Measurements from ENCODE around the gene NCOR1.

Gene NCOR1

DNA sequence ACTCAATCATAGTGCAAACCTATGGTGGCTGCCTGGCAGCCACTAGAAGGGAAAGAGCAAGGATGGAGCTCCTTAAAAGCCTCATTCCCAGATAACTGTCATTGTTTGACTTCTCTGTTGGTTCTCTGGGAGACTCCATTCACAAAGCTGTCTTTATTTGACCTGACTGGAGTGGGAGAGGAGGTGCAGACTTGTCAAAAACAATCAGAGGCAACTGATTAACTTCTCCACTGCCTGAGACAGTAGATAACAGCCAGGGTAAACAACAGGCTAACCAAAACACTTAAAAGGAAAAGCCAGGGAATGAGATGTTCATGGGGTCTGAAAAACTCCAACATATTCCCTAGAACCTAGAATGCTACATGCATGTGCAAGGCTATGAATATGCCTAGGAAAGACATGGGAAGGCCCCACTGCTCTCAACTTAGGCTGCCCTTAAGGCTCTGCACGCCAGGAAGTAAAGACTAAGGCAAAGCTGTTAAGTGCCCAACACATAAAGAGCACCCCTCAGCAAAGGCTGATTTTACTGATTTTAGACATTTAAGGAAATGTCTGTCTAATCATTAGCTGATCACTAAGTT is 133.7 kb downstream of the NCOR1 start:
- H3K9me3 Mint-ChIP-seq = peaks cover 19% of the 10 kb centered on the region
- no peak overlapping the region for H3K27ac Mint-ChIP-seq
- TF ChIP-seq, protein P1, sequence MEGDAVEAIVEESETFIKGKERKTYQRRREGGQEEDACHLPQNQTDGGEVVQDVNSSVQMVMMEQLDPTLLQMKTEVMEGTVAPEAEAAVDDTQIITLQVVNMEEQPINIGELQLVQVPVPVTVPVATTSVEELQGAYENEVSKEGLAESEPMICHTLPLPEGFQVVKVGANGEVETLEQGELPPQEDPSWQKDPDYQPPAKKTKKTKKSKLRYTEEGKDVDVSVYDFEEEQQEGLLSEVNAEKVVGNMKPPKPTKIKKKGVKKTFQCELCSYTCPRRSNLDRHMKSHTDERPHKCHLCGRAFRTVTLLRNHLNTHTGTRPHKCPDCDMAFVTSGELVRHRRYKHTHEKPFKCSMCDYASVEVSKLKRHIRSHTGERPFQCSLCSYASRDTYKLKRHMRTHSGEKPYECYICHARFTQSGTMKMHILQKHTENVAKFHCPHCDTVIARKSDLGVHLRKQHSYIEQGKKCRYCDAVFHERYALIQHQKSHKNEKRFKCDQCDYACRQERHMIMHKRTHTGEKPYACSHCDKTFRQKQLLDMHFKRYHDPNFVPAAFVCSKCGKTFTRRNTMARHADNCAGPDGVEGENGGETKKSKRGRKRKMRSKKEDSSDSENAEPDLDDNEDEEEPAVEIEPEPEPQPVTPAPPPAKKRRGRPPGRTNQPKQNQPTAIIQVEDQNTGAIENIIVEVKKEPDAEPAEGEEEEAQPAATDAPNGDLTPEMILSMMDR (IDR thresholded peaks at IDR 0.05) = no peak
- DNase-seq = no peak
- H3K4me1 Mint-ChIP-seq = no peaks in the 10 kb centered on the region
- H3K4me3 Mint-ChIP-seq = no peak overlapping the region
- peaks cover 93% of the 10 kb centered on the region for H3K36me3 Mint-ChIP-seq (ENCODE audit: low read depth)
- H3K27me3 Mint-ChIP-seq (ENCODE audit: low read depth, poor library complexity) = no peaks in the 10 kb centered on the region

DNA sequence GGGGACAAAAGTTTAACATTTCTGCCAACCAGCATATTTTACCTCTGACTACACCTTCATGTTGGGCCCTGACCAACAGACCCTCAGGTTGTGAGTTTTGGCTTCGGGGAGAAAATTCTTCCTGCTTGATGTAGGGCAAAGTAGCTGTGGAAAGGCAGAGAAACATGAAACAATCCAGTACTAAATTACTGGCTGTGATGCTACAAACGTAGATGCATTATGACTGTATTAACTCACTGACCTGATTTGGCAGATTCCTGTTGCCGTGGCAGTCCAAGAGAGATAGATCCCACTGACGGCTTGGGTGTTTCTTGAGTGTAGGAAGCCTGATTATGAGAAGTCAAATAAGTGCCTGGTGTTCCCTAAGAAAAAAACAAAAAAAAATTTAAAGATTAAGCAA is 135.0 kb downstream of the NCOR1 start:
- H3K9me3 Mint-ChIP-seq = peaks cover 19% of the 10 kb centered on the region
- H3K36me3 Mint-ChIP-seq (ENCODE audit: low read depth) = peaks cover 92% of the 10 kb centered on the region
- DNase-seq = no peak
- no peak overlapping the region for H3K4me3 Mint-ChIP-seq
- TF ChIP-seq, protein P1 (IDR thresholded peaks at IDR 0.05) = no peak
- no peaks in the 10 kb centered on the region for H3K27me3 Mint-ChIP-seq (ENCODE audit: low read depth, poor library complexity)
- H3K4me1 Mint-ChIP-seq = no peaks in the 10 kb centered on the region
- H3K27ac Mint-ChIP-seq = no peak overlapping the region

DNA sequence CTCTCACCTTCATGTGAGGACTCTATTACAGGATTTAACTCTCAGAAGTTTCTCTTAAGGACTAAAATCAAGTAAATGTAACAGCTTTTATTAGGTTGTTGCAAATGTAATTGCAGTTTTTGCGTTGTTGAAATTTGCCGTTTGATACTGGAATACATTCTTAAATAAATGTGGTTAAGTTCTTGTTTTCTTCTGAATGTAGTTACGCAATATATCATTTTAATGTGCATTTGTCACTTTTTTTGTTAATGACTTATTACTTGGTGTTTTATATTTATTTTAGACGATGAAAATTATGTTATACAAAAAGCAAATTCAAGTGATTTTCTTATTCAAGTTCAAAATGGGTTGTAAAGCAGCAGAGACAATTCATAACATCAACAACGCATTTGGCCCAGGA is 139.4 kb downstream of the NCOR1 start:
- no peaks in the 10 kb centered on the region for H3K27me3 Mint-ChIP-seq (ENCODE audit: low read depth, poor library complexity)
- no peak overlapping the region for H3K4me3 Mint-ChIP-seq
- peaks cover 85% of the 10 kb centered on the region for H3K36me3 Mint-ChIP-seq (ENCODE audit: low read depth)
- H3K4me1 Mint-ChIP-seq = peaks cover 7% of the 10 kb centered on the region
- no peak overlapping the region for H3K27ac Mint-ChIP-seq
- TF ChIP-seq, protein P1 (IDR thresholded peaks at IDR 0.05) = no peak
- no peaks in the 10 kb centered on the region for H3K9me3 Mint-ChIP-seq
- no peak for DNase-seq

DNA sequence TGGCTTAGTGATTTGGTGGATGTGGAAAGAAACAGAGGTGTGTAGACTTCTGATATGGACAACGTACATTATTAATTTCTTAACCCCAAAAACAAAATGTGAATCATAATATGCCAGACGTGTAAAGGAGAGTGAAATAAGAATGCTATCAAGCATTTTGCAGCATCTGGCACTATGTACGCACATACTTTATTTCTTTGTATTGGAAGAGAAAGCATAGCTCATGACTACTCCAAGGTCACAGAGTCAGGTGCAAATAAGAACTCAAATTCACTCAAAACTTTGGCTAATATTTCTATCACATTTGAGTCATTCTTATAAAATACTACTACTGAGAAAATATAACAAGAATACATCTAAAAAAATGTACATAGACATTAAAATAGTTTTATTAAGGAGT is 140.9 kb downstream of the NCOR1 start:
- H3K4me3 Mint-ChIP-seq = no peak overlapping the region
- TF ChIP-seq, protein P1 (IDR thresholded peaks at IDR 0.05) = no peak
- peaks cover 87% of the 10 kb centered on the region for H3K36me3 Mint-ChIP-seq (ENCODE audit: low read depth)
- no peak overlapping the region for H3K27ac Mint-ChIP-seq
- H3K27me3 Mint-ChIP-seq (ENCODE audit: low read depth, poor library complexity) = no peaks in the 10 kb centered on the region
- no peak for DNase-seq
- no peaks in the 10 kb centered on the region for H3K9me3 Mint-ChIP-seq
- H3K4me1 Mint-ChIP-seq = peaks cover 7% of the 10 kb centered on the region

DNA sequence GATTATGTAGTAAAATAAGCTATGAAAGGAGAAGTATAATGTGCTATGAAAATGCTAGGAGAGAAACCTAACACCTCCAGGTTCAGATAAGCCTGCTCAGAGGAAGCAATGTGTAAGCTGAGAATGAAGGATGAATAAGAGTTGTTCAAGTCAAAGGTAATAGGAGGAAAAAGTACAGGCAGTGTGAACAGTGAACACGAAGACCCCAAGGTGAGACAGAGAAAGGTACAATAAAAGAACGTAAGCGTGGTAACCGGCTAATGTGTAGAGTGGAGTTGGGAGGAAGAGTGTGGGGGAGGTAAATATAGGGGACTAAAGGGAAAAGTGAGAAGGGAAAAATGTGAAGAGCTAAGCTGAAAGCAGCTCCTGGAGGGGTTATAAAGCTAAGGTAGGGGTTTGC is 141.5 kb downstream of the NCOR1 start:
- H3K4me1 Mint-ChIP-seq = peaks cover 7% of the 10 kb centered on the region
- DNase-seq = no peak
- no peaks in the 10 kb centered on the region for H3K9me3 Mint-ChIP-seq
- H3K36me3 Mint-ChIP-seq (ENCODE audit: low read depth) = peaks cover 87% of the 10 kb centered on the region
- no peak overlapping the region for H3K4me3 Mint-ChIP-seq
- H3K27ac Mint-ChIP-seq = peak overlapping the region; percentile 3
- TF ChIP-seq, protein P1 (IDR thresholded peaks at IDR 0.05) = no peak
- H3K27me3 Mint-ChIP-seq (ENCODE audit: low read depth, poor library complexity) = no peaks in the 10 kb centered on the region

DNA sequence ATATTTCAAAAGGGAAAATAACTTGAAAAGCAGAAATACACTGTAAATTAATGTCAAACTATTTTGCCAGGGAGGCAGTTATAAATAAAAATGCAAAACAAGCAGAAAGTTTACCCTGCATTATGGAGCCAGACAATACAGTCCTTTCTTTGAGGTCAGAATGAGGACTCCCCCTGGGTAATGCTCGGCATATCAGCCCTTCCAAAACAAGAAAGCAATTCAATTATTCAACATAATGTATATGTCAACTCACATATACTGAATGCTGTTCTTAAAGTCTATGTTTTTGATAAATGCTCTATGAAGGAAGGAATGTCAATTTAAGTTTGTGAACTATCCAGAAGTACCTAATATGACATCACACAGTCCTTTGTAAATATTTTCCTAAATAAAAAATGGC is 143.3 kb downstream of the NCOR1 start:
- Mint-ChIP-seq H3K9me3 (no peaks in the 10 kb centered on the region), H3K27me3 (ENCODE audit: low read depth, poor library complexity) (no peaks in the 10 kb centered on the region), H3K4me1 (peaks cover 7% of the 10 kb centered on the region), H3K4me3 (no peak overlapping the region), H3K36me3 (ENCODE audit: low read depth) (peaks cover 90% of the 10 kb centered on the region), H3K27ac (no peak overlapping the region)
- no peak for DNase-seq
- TF ChIP-seq, protein P1 (IDR thresholded peaks at IDR 0.05) = no peak
